GM19463 (cell line): ENCODE results near the gene SNTA1.
A peak's percentile ranks its signal among the peaks of the same experiment; 100 is the strongest.
"Not testable (repeated sequence)": the region's sequence is repeated elsewhere in the genome, so short reads cannot be mapped to it uniquely, and the experiment has no call there.

ENCODE experiments used
- ATAC-seq: cut with Tn5 transposase; IDR thresholded peaks from one replicate; pipeline ENCODE4 v1.9.1; 2021; ENCODE audit warnings: mild to moderate bottlenecking, moderate library complexity; ENCODE audit not compliant: unreplicated experiment

SNTA1 gene

DNA sequence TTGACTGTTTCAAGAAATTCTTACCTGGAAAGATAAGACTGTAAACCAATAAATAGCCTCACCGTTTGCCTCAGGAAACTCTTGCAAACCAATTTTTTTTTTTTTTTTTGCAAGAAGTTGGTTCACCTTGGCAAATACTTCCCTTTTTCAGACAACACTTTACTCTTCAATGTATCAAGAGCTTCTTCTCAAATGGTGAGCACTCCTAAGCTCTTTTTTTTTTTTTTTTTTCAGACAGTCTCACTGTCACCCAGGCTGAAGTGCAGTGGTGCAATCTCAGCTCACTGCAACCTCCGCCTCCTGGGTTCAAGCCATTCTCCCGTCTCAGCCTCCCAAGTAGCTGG lies 22.7 kb upstream of the SNTA1 start:
- ATAC-seq: no peak

DNA sequence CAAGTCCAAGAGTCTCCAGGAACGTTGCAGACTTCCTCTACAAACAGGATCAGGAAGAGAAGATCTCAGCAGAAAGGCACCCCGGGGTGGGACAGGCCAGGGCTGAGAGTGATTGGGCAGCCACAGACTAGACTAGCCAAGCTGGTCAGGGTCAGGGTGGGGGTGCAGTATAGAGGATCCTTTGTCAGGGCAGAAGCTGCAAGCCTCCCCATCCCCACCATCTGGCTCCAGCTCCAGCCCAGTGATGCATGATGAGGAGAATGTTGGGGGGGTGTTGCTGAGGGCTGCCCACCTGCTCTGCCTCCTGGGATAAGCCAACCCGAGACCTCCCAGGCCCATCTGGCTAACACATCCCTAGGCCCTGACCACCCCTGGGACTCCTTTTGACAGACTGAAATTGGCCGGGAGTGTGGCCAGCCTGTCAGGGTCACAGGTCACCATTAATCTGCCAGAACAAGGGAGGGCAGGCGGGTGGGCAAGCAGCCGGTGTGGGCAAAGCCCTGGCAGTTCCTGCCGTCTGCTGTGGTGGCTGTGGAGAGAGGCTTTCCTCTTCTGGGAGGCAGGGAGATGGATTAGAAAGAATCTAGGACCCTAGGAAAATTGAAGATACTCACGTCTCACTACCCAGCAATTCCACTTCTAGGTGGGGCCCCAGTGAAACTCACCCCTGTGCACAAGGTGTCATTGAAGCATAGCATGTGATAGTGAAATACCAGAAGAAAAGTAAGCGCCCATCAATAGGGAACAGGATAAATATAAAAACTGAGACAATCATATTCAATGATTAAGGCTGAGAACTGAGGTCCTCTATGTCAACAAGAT lies 22.1 kb upstream of the SNTA1 start:
- no peak for ATAC-seq

DNA sequence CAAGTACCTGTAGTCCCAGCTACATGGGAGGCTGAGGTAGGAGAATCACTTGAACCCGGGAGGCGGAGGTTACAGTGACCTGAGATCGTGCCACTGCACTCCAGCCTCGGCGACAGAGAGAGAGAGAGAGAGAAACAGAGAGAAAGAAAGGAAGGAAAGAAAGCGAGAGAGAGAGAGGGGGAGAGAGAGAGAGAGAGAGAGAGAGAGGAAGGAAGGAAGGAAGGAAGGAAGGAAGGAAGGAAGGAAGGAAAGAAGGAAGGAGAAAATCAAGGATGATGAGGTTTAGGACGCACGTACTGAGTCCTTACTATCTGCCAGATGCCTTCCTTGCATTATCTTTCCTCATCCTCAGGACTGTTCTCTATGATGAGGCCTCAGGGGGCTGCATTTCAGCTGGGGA lies 21.2 kb upstream of the SNTA1 start:
- ATAC-seq: not testable (repeated sequence)

DNA sequence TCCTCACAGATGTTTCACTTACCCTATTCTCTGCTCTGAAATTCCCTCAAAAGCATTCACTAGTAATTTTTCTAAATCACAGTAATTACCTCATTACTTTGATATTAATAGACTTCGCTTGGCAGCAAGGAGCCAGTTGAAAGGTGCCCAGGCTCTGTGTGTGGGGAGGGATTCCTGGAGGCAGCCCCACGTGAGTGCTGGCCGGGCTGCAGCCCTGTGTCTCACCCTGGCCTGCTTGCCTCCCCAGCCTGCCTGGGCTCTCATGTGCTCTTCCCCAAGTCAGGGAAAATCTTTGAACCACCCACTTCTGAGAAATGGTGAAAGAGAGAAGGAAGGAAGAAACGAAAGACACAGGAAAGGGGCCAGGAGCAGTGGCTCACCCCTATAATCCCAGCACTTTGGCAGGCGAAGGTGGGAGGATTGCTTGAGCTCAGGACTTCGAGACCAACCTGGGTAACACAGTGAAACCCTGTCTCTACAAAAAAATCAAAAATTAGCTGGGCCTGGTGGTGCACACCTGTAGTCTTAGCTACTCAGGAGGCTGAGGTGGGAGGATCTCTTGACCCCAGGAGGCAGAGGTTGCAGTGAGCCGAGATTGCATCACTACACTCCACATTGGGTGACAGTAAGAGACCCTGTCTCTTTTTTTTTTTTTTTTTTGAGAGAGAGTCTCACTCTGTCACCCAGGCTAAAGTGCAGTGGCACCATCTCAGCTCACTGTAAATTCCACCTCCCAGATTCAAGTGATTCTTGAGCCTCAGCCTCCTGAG lies 20.0 kb upstream of the SNTA1 start:
- ATAC-seq: no peak

DNA sequence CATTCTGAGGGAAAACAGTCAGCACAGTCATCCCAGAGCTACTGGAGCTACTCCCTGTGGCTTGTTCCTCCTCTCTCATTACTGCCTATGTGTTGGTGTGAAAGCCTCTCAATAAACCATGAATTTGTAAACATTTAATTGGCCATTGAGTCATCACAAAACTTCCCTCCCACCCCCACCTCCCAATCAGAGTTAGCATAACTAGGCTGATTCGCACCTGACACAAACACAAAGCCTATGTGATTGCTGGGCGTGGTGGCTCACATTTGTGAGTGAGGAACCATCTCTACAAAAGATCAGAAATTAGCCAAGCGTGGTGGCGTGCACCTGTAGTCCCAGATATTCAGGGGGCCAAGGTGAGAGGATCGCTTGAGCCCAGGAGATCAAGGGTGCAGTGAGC lies 17.1 kb upstream of the SNTA1 start:
- no peak for ATAC-seq

DNA sequence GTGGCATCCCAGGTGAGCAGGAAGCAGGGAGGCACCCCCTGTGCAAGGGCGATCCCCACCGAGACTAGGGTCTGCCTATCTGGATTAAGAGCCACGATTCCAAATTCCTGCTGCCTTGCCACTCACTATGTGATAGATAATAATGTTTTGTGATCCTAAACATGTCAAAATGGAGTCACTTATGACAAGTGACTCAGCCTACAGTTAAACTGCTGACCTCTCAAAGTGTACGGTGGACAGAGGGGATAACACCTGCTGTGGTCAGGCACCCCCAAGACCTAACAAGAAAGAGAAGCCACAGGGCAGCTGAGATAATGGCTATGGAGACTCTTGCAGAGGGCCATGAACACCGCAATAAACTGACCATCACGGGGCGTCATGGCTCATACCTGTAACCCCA lies 16.0 kb upstream of the SNTA1 start:
- ATAC-seq: no peak

DNA sequence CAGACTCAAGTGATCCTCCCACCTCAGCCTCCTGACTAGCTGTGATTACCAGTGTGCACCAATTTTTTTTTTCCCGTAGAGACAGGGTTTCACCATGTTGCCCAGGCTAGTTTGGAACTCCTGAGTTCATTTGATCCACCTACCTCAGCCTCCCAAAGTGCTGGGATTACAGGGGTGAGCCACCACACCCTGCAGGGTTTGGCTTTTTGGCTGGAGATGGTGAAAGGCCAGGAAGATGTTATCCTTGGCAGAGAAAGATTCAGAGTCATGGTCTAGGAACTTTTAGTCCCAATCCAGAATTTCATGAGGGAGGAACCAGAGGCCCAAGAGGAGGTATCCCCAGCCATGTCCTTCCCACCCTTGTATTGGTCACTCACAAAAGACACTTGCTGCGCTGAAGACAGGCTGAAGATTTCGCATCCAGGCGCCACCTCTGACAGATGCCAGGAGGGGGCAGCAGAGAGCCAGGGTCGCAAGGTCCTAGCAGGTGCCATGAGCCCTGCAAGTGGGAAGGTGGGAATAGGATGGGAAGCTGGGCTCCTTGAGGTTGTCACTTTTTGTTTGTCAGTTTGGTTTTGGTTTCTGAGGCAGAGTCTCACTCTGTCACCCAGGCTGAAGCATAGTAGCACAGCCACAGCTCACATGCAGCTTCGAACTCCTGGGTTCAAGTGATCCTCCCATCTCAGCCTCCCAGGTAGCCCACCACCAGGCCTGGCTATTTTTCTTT lies 13.5 kb upstream of the SNTA1 start:
- ATAC-seq: not testable (repeated sequence)

DNA sequence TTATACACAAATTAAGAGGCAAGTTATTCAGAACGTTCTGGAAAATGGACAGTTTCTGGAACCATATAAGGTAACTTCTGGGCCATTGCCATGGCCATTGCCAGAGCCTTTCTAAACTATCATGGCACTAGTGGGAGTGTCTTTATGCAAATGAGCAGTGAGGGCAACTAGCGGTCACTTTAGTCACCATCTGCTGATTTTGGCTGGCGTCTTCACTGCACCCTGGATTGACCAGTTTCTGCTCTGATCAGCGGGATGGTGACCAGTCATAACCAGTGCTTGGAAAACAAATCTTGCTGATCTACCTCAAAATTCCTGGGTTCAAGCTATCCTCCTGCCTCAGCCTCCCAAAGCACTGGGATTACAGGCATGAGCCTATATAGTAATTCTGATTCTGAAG lies 7.3 kb upstream of the SNTA1 start:
- no peak for ATAC-seq

DNA sequence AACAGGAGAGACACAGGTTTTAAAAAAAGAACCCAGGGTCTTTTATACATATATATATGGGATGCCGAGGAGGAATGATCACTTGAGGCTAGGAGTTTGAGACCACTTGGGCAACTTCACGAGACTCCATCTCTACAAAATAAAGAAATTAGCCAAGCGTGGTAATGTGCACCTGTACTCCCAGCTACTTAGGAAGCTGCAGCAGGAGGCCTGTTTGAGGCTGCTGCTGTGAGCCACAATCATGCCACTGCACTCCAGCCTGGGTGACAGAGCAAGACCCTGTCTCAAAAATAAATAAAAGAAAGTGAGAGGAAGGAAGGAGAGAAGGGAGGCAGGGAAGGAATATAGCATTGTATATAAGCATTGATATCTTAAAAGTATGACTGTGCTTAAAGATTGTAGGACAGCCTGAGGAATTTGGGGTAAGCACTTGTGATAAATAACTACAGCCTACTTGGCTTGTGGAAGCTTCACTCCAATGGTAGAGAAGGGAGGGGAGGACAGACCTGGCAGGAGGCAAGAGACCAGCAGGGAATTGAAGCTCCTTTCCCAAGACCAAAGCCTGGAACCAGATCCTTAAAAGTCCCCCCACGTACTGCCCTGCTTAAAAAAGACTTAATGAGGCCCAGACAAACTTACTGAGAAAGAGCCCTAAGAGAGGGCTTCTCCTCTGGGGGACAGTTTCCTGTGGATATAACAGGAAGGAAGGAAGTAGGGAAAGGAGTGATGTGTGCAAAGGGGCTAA lies 2.5 kb upstream of the SNTA1 start:
- ATAC-seq: no peak

DNA sequence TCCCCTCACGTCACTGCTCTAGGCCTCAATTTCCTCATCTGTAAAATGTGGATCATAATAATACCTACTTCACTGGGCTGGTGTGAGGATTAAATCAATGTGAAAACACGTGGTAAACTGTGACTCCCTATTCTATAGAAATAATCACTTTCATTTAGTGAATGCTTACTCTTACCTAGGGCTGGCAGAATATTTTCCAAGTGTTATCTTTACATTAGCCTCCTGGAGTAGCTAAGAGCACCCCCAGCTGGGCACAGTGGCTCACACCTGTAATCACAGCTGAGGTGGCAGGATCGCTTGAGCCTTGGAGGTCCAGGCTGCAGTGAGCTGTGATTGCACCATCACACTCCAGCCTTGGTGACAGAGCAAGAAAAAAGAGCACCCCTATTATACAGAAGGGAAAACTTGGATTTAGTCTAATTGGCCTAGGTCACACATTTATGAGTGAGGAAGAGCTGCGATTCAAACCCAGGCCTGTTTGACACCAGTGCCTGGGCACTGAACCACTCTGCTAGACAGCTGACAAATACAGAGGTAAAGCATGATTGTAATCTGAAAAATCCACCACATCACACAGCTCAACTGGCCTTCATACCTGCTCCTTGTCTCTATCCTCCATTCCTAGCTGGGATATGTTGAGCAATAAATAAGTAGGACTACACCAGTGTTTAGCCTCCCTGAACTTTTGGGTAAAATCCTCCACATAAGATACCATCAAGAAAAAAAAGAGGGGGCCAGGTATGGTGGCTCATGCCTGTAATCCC lies 1.4 kb upstream of the SNTA1 start:
- no peak for ATAC-seq

DNA sequence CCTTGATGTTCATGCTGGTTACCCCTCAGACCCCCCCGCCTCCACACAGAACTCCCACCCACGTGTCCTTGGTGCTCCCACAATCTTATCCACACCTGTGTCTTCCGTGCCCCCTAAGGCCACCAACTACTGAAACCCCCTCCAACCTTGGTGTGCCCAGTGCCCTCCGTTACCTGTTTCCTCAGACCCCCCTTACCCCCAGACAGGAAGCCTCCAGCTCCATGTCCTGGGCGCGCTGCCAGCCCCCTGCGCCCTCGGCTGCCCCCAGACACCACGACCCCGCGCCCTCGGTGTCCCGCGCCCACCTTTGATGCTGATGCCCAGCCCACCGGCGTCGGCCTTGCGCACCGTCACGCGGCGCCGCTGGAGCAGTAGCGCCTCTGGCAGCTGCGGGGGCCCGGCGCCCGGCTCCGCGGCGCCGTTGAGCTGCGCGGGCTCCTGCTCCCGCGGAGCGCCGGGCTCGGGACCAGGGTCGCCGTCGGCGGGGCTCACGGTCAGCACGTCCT lies 504 bp downstream of the SNTA1 start:
- ATAC-seq: peak; percentile 20

DNA sequence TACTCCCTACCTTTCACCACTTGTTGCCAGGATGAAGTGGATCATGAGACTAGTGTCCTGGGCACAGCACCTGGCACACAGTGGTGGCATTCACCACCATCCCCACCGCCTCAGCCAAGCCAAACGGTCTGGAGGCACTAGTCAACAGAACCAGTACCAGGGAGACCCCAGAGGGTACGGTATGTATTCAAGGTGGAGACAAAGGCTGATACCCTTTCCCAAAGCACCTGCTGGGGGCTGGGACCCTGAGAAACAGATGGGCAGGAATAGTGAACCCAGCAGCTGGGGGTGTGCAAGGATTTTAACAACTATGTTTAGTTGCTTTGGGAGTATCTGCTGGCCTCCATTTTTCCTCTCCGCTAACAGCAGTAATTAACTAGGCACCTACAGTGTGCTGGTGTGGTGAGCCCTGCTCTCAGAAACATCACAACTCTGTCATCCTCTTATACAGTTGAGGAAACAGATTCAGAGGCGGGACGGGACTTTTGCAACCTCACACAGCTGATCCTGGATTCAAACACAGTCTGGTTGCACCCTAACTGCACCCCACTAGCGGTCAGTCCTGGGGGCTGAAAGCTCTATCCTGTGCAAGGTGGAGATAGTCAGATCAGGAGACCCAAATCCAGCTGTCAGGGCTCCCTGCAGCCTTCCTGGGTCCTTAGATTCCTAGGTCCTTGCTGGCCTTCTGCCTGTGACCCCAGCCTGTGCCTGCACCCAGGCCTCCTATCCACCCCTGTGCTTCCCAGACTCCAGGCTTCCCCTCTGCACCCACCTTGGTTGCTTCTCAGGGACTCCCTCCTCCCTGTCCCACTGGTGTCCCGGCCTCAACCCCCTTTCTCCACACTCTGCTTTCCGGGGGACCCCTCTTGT lies 1.2 kb downstream of the SNTA1 start:
- no peak for ATAC-seq

DNA sequence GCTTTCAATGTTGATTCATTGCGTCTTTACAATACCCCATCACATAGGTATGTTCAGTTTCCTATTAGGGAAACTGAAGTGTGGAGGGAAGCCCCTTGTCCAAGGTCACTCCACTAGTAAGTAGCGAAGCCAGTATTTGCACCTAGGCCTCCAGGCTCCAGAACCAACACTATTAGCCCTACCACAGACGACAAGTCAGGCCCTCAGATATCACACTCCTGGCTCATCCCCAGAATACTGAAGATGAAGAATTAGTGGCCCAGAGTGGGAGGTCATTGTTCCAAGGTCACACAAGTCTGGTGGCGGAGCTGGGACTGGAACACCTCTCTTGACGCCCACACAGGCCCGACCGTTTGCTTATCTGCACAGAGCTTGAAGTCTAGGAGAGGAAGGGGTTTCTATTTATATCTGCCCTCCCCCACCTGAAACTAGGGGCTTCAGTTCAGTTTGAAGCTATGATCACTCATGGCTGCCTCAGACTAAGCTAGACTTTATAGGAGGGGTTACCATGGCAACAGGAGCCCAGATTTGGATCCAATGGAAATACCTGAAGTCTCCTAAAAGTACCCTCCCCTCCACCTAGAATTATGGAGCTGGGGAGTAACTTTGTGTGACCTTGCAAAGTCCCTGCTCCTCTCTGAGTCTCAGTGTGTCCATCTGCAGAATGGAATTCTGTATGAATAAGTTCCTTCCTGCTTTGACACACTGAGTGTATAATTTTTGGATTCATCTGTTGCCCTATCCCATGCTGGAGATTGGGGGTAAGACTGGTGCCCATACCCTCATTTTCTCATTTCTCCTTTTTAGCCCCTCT lies 2.2 kb downstream of the SNTA1 start:
- ATAC-seq: no peak

DNA sequence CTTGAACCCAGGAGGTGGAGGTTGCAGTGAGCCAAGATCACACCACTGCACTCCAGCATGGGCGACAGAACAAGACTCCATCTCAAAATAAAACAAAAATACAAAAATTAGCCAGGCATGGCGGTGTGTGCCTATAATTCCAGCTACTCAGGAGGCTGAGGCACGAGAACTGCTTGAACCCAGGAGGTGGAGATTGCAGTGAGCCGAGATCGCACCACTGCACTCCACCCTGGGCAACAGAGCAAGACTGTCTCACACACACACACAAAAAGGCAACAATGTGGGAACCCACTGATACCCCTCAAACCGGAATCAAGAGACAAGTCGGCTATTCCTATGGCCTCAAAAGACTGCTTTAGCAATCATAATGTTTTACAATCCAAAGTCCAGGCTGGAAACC lies 3.0 kb downstream of the SNTA1 start:
- not testable (repeated sequence) for ATAC-seq

DNA sequence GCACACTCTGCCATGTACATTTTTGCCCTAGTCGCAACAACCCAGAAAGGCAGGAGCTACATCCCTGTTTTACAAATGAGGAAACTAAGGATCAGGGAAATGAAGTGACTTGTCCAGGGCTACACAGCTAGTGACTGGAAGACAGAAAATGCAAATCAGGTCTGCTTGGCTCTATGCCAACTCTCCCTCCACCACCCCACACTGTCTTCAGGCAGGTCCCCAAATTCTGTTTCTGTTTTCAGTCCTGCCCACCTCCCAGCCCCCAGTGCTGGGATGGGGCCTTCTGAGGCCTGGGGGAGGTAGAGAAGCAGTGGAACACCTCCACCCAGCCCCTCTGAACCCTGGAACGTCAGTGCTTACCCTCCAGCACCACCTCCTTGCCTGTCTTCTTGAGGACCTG lies 5.1 kb downstream of the SNTA1 start:
- ATAC-seq: no peak

DNA sequence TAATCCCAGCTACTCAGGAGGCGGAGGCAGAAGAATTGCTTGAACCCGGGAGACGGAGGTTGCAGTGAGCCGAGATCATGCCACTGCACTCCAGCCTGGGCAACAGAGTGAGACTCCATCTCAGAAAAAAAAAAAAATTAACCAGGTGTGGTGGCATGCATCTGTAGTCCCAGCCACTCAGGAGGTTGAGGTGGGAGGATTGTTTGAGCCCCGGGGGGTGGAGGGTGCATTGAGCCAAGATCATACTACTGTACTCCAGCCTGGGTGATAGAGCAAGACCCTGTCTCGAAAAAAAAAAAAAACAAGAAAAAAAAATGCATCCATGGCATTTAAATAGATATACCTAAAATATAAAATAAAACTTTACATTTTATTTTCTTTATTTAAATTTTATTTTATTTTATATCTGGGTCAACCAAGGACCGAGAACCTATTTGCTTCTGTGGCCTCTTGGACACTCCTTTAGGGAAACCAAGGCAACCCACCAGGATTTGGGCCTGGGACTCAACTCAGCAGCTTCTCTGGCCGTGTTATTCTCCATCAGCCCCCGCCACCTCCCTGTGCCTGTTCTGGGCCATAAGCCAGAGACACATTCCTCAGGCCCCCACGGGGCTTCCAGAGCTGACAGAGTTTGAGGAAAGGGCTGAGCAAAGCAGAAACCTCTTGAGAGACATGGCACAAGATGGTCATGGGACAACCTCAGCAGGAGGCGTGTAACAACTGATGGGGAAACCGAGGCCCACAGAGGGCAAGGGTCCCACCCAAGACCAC lies 6.2 kb downstream of the SNTA1 start:
- ATAC-seq: no peak

DNA sequence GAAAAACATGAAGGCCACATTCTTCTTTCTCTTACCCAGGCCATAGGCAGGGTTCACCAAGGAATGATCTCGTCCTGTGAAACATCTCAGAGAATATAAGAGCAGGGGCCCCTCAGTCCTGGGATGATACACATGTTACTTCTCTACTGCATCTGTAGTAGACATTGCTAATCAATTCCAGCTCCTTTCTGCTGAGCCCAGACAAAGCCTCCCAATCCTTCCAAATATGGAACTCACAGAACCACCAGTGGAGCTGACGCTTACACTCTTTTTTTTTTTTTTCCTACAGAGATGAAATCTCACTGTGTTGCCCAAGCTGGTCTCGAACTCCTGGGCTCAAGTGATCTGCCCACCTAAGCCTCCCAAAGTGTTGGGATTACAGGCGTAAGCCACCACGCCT lies 9.1 kb downstream of the SNTA1 start:
- ATAC-seq: no peak
